Keratinocyte (primary cell): ENCODE results near the gene KMO. TPM values are rescaled to one million over a fixed set of nuclear protein-coding genes. Genes with fewer than 3 reads are reported as not detected.

ENCODE experiments used
- DNase-seq: peaks from one replicate; pipeline ENCODE4 v3.0.0-alpha.2; 2011; ENCODE audit warnings: low read depth, missing footprints, low spot score
- FAIRE-seq: peaks from 2 replicates; lab custom pipeline; 2011; peaks lifted over from hg19 to GRCh38; lab: Jason Lieb, UNC
- H2AFZ ChIP-seq: 2 replicates; pipeline ENCODE4 v1.6.0; 2012; ENCODE audit warnings: low read length, control low read depth, inconsistent platforms; ENCODE audit not compliant: control insufficient read depth
- H3K27ac ChIP-seq: 2 replicates; pipeline ENCODE4 v1.5.1; 2011; ENCODE audit warnings: low read length; ENCODE audit not compliant: control insufficient read depth, insufficient read depth
- H3K27me3 ChIP-seq: 3 replicates; pipeline ENCODE4 v1.6.0; 2011; ENCODE audit warnings: low read length; ENCODE audit not compliant: control insufficient read depth, insufficient read depth; ENCODE audit errors: extremely low read depth
- H3K36me3 ChIP-seq, 2 experiments: 2 replicates in 1 of 2; 3 replicates in 1 of 2; pipeline ENCODE4 v1.5.1; 2011; ENCODE audit warnings: low read length in 2 of 2, mild to moderate bottlenecking in 1 of 2; ENCODE audit not compliant: control insufficient read depth in 2 of 2, insufficient read depth in 2 of 2; ENCODE audit errors: extremely low read depth in 1 of 2
- H3K4me1 ChIP-seq: 3 replicates; pipeline ENCODE4 v1.5.1; 2011; ENCODE audit warnings: low read length; ENCODE audit not compliant: control insufficient read depth, insufficient read depth; ENCODE audit errors: extremely low read depth
- H3K4me2 ChIP-seq: 3 replicates; pipeline ENCODE4 v1.6.0; 2011; ENCODE audit warnings: low read depth, low read length; ENCODE audit not compliant: control insufficient read depth, insufficient read depth; ENCODE audit errors: extremely low read depth
- H3K4me3 ChIP-seq, 3 experiments: fragments of 200-600 bp in 1 of 3; sonication (generic) in 1 of 3; 2 replicates in 2 of 3; 3 replicates in 1 of 3; pipeline ENCODE4 v1.5.1; 2011 to 2016; ENCODE audit warnings: low read length in 3 of 3, mild to moderate bottlenecking in 3 of 3, control low read depth in 2 of 3, inconsistent platforms in 1 of 3, low read depth in 1 of 3, mixed read lengths in 1 of 3, mixed run types in 1 of 3, moderate library complexity in 1 of 3; ENCODE audit not compliant: control insufficient read depth in 2 of 3, insufficient read depth in 2 of 3; ENCODE audit errors: extremely low read depth in 1 of 3
- H3K79me2 ChIP-seq: 2 replicates; pipeline ENCODE4 v1.6.0; 2012; ENCODE audit warnings: low read length; ENCODE audit not compliant: control insufficient read depth, insufficient read depth
- H3K9ac ChIP-seq: 3 replicates; pipeline ENCODE4 v1.6.0; 2011; ENCODE audit warnings: low read length; ENCODE audit not compliant: control insufficient read depth, insufficient read depth; ENCODE audit errors: extremely low read depth
- H3K9me1 ChIP-seq: 3 replicates; pipeline ENCODE4 v1.6.0; 2011; ENCODE audit warnings: low read length; ENCODE audit not compliant: control insufficient read depth, insufficient read depth; ENCODE audit errors: extremely low read depth
- H3K9me3 ChIP-seq: 2 replicates; pipeline ENCODE4 v1.5.1; 2012; ENCODE audit warnings: low read depth, low read length; ENCODE audit not compliant: control insufficient read depth
- H4K20me1 ChIP-seq: 3 replicates; pipeline ENCODE4 v1.6.0; 2011; ENCODE audit warnings: low read length; ENCODE audit not compliant: control insufficient read depth, insufficient read depth; ENCODE audit errors: extremely low read depth
- CTCF ChIP-seq, 3 experiments: IDR thresholded peaks in 1 of 3; conservative IDR thresholded peaks in 1 of 3; optimal IDR thresholded peaks in 1 of 3; 2 replicates in 2 of 3; 3 replicates in 1 of 3; pipeline versions ENCODE3 to v1.5.1; 2011; ENCODE audit warnings: low read length in 3 of 3, mild to moderate bottlenecking in 3 of 3, moderate library complexity in 2 of 3, control low read depth in 1 of 3, inconsistent platforms in 1 of 3; ENCODE audit not compliant: insufficient read depth in 2 of 3; ENCODE audit errors: extremely low read depth in 1 of 3
- EZH2 ChIP-seq: IDR thresholded peaks from one replicate; pipeline ENCODE4 v1.6.1; 2012; ENCODE audit warnings: inconsistent platforms, mild to moderate bottlenecking, low read length, moderate library complexity
- dilution Hi-C: fragments of 300-500 bp; cut with MboI; formaldehyde crosslinking; loops from one replicate; pipeline ENCODE4 v1.7.0; 2020; ENCODE audit warnings: low sequenced_read_pairs; ENCODE audit not compliant: extremely low pct_ligation_motif_present
- polyA plus RNA-seq, 5 experiments: library from polyadenylated mRNA; depleted of rRNA in 3 of 5; stranded (reverse) in 3 of 5; stranded (forward) in 1 of 5; unstranded in 1 of 5; fragments of >200 nt; gene quantifications; 1 replicate in 1 of 5; 2 replicates in 3 of 5; 3 replicates in 1 of 5; pipeline versions ENCODE4 v1.2.1 to v1.2.3, GENCODE V29; 2011 to 2012; ENCODE audit warnings: missing spikeins in 2 of 5, low read depth in 1 of 5, low replicate concordance in 1 of 5

Gene KMO
- polyA plus RNA-seq, 1 donor (not counting 4 experiments of a cell fraction or from before 2014, with no cell fraction given): 4.7 TPM

- Histone ChIP-seq H3K4me1 (peaks cover 36% of the 10 kb centered on the region), H3K4me2 (no peak overlapping the region), H3K9ac (no peak overlapping the region), H3K9me1 (no peaks in the 10 kb centered on the region), H3K4me3 (no peak overlapping the region), H3K9me3 (no peaks in the 10 kb centered on the region), H3K36me3 (no peaks in the 10 kb centered on the region), H3K27me3 (no peaks in the 10 kb centered on the region), H3K27ac (no peak overlapping the region), H4K20me1 (no peaks in the 10 kb centered on the region), H3K79me2 (no peaks in the 10 kb centered on the region), H2AFZ (no peak overlapping the region)
- dilution Hi-C loops: loop anchor here (25.0 kb wide), 1 partner anchor 223 kb away; the partner anchor contains the start of gene EXO1
- DNase-seq (no peak), FAIRE-seq (no peak)
- TF ChIP-seq CTCF (optimal IDR thresholded peaks at IDR 0.05 in 1 of 3, IDR thresholded peaks at IDR 0.05 in 1 of 3, conservative IDR thresholded peaks at IDR 0.05 in 1 of 3; ENCODE audit: extremely low read depth in 1 of 3, insufficient read depth in 2 of 3, low read length in 3 of 3): no peak
- no peak for TF ChIP-seq EZH2
Observed at GRCh38 chr1:241614144-241614543, 82.0 kb downstream of the KMO start.

- no peak overlapping the region for H3K4me2 ChIP-seq
- no peaks in the 10 kb centered on the region for H3K79me2 ChIP-seq
- H4K20me1 ChIP-seq: no peaks in the 10 kb centered on the region
- H3K4me3 ChIP-seq: no peak overlapping the region
- H2AFZ ChIP-seq: no peak overlapping the region
- dilution Hi-C loops: loop anchor here (25.0 kb wide), 1 partner anchor 223 kb away; the partner anchor contains the start of gene EXO1
- no peak for FAIRE-seq
- DNase-seq: no peak
- no peak overlapping the region for H3K27ac ChIP-seq
- no peak for TF ChIP-seq EZH2
- no peak for TF ChIP-seq CTCF (optimal IDR thresholded peaks at IDR 0.05 in 1 of 3, IDR thresholded peaks at IDR 0.05 in 1 of 3, conservative IDR thresholded peaks at IDR 0.05 in 1 of 3; ENCODE audit: extremely low read depth in 1 of 3, insufficient read depth in 2 of 3, low read length in 3 of 3)
- peaks cover 32% of the 10 kb centered on the region for H3K4me1 ChIP-seq
- H3K27me3 ChIP-seq: no peaks in the 10 kb centered on the region
- no peak overlapping the region for H3K9ac ChIP-seq
- H3K9me3 ChIP-seq: no peaks in the 10 kb centered on the region
- no peaks in the 10 kb centered on the region for H3K36me3 ChIP-seq
- no peaks in the 10 kb centered on the region for H3K9me1 ChIP-seq
Observed at GRCh38 chr1:241614572-241614971, 82.4 kb downstream of the KMO start.
